HepG2 (cell line): ENCODE measurements around the gene EPB41. TPM values are rescaled to one million over a fixed set of nuclear protein-coding genes. Genes with fewer than 3 reads are reported as not detected.

Source experiments
- ATAC-seq: fragments of 200-7000 bp; cut with Tn5 transposase; 3 replicates; pipeline ENCODE4 v1.9.1; 2020; ENCODE audit warnings: mild to moderate bottlenecking, moderate library complexity
- BruUV-seq: library from RNA; stranded (reverse); fragments of 400-500 nt; replicated peaks from 2 replicates; lab custom pipeline; 2021; lab: Mats Ljungman, UMichigan
- CTCF ChIA-PET: fragments of 300-600 bp; formaldehyde crosslinking; extraction: SDS; loops from one replicate; lab custom pipeline; 2021; ENCODE audit warnings: low total read pairs, inconsistent platforms, low intra/inter-chr PET ratio; lab: Yijun Ruan, JAX
- POLR2A ChIA-PET: fragments of 350-600 bp; sonication (Branson Sonifier 250); formaldehyde crosslinking; loops from one replicate; lab custom pipeline; 2020; ENCODE audit warnings: antibody characterized with exemption, inconsistent platforms; lab: Yijun Ruan, JAX
- DNase-seq: peaks from one replicate; pipeline ENCODE4 v3.0.0-alpha.2; 2015; ENCODE audit warnings: low spot score
- FAIRE-seq: peaks from 3 replicates; lab custom pipeline; 2011; peaks lifted over from hg19 to GRCh38; lab: Jason Lieb, UNC
- H2AFZ ChIP-seq: one replicate; pipeline ENCODE4 v1.6.1; 2011; ENCODE audit warnings: low read length, inconsistent platforms
- H3K27ac ChIP-seq: fragments of 300-600 bp; 3 replicates; pipeline ENCODE4 v1.8.0; 2011; ENCODE audit warnings: mixed run types, mild to moderate bottlenecking, mixed read lengths, low read length, inconsistent platforms; ENCODE audit not compliant: insufficient read depth; ENCODE audit errors: extremely low read length
- H3K27me3 ChIP-seq, 2 experiments: fragments of 200-600 bp in 1 of 2; 2 replicates in 1 of 2; 3 replicates in 1 of 2; pipeline versions ENCODE4 v1.6.0 to v1.8.0; 2011; ENCODE audit warnings: low read length in 2 of 2, mild to moderate bottlenecking in 2 of 2, moderate library complexity in 2 of 2, inconsistent platforms in 1 of 2; ENCODE audit not compliant: insufficient read depth in 2 of 2, control insufficient read depth in 1 of 2
- H3K36me3 ChIP-seq, 2 experiments: fragments of 200-600 bp in 1 of 2; replicated peaks in 1 of 2; 2 replicates in 1 of 2; 3 replicates in 1 of 2; pipeline versions ENCODE4 v1.5.1 to v1.8.0; 2011; ENCODE audit warnings: low read length in 2 of 2, inconsistent platforms in 1 of 2; ENCODE audit not compliant: insufficient read depth in 2 of 2, control insufficient read depth in 1 of 2
- H3K4me1 ChIP-seq: 2 replicates; pipeline ENCODE4 v1.5.1; 2012; ENCODE audit warnings: low read length, inconsistent platforms; ENCODE audit not compliant: insufficient read depth
- H3K4me2 ChIP-seq: 2 replicates; pipeline ENCODE4 v1.6.0; 2011; ENCODE audit warnings: low read depth, low read length, inconsistent platforms
- H3K4me3 ChIP-seq, 3 experiments: fragments of 200-600 bp in 1 of 3; sonication (generic), shearing (Covaris generic) in 1 of 3; replicated peaks in 1 of 3; 2 replicates each; pipeline ENCODE4 v1.5.1; 2011 to 2016; ENCODE audit warnings: low read length in 3 of 3, inconsistent platforms in 2 of 3, low read depth in 2 of 3, mild to moderate bottlenecking in 2 of 3, control low read depth in 1 of 3, mixed read lengths in 1 of 3; ENCODE audit not compliant: insufficient read depth in 1 of 3
- H3K79me2 ChIP-seq: one replicate; pipeline ENCODE4 v1.6.1; 2011; ENCODE audit warnings: low read length, inconsistent platforms; ENCODE audit not compliant: insufficient read depth
- H3K9ac ChIP-seq: 2 replicates; pipeline ENCODE4 v1.6.0; 2011; ENCODE audit warnings: mild to moderate bottlenecking, low read depth, low read length, inconsistent platforms; ENCODE audit not compliant: insufficient read depth
- H3K9me3 ChIP-seq: 2 replicates; pipeline ENCODE4 v1.5.1; 2012; ENCODE audit warnings: mild to moderate bottlenecking, low read length
- H4K20me1 ChIP-seq: 2 replicates; pipeline ENCODE4 v1.6.0; 2011; ENCODE audit warnings: inconsistent platforms, mild to moderate bottlenecking, low read length, moderate library complexity; ENCODE audit not compliant: insufficient read depth
- AHDC1 ChIP-seq: sonication (generic); formaldehyde crosslinking; IDR thresholded peaks from 2 replicates; pipeline ENCODE4 v1.5.1; 2020; ENCODE audit warnings: mild to moderate bottlenecking, missing genetic modification reagents, borderline replicate concordance
- IRF2 ChIP-seq: IDR thresholded peaks from 2 replicates; pipeline ENCODE4 v1.6.1; 2018; ENCODE audit warnings: missing genetic modification reagents, missing compliant biosample characterization
- ZNF329 ChIP-seq: sonication (generic); formaldehyde crosslinking; IDR thresholded peaks from 2 replicates; pipeline ENCODE4 v1.9.0; 2021; ENCODE audit warnings: low read depth, mild to moderate bottlenecking, missing genetic modification reagents
- ZNF44 ChIP-seq: sonication (generic); formaldehyde crosslinking; IDR thresholded peaks from 2 replicates; pipeline ENCODE4 v1.5.1; 2020; ENCODE audit warnings: mild to moderate bottlenecking, missing genetic modification reagents
- ZNF75D ChIP-seq: sonication (generic); formaldehyde crosslinking; IDR thresholded peaks from 2 replicates; pipeline ENCODE4 v1.8.1; 2023; ENCODE audit warnings: missing genetic modification reagents, mild to moderate bottlenecking, borderline replicate concordance
- WGBS: methylation state at CpG from one replicate; pipeline ENCODE4 v1.1.6; 2017; ENCODE audit warnings: low lambda C conversion rate; 5-methylcytosine and 5-hydroxymethylcytosine counted together
- in situ Hi-C: cut with HindIII; loops from 2 replicates; pipeline ENCODE4 v1.10.0; 2017; ENCODE audit warnings: low pct_unique_long_range_greater_than_20kb; ENCODE audit not compliant: extremely low pct_ligation_motif_present
- intact Hi-C: fragments of 100-400 bp; cut with micrococcal nuclease; formaldehyde crosslinking; loops from one replicate; pipeline ENCODE4 v1.10.0; 2022; ENCODE audit not compliant: unreplicated experiment
- polyA plus RNA-seq, 8 experiments: library from polyadenylated mRNA; depleted of rRNA in 3 of 8; stranded (reverse) in 7 of 8; unstranded in 1 of 8; fragments of >200 nt; fragmentation: Illumina TruSeq in 4 of 8; extraction: Trizol in 4 of 8; gene quantifications; 2 replicates each; pipeline versions ENCODE4 v1.2.1 to v1.2.3, GENCODE V29; 2011 to 2016; ENCODE audit warnings: low read depth in 4 of 8, missing spikeins in 1 of 8, mixed read lengths in 1 of 8; ENCODE audit not compliant: insufficient read depth in 1 of 8
- total RNA-seq, 5 experiments: library from RNA; depleted of rRNA; stranded (reverse); fragments of >200 nt; fragmentation: Illumina TruSeq; extraction: Trizol; gene quantifications; 2 replicates each; pipeline ENCODE4 v1.2.3, GENCODE V29; 2016; ENCODE audit warnings: low read depth in 1 of 5

The EPB41 gene
- total and polyA plus RNA-seq, 2 of the 13 experiments (the other 11 are each of a cell fraction or from before 2014, with no cell fraction given) = 34.5 to 46.7 TPM

- no TSS peak for BruUV-seq
- H3K9ac ChIP-seq = no peak overlapping the region
- ATAC-seq (no peak), DNase-seq (no peak), FAIRE-seq (no peak)
- H4K20me1 ChIP-seq = no peaks in the 10 kb centered on the region
- H3K27ac ChIP-seq = no peak overlapping the region
- TF ChIP-seq ZNF44 (no peak), IRF2 (no peak), ZNF329 (no peak), ZNF75D (no peak), AHDC1 (CRISPR knock-in tag) (no peak)
- no peaks in the 10 kb centered on the region for H3K79me2 ChIP-seq
- H2AFZ ChIP-seq = no peak overlapping the region
- in situ Hi-C loops = no loop called here
- H3K9me3 ChIP-seq = no peaks in the 10 kb centered on the region
- WGBS = 37% methylated on average over 10 of the region's 10 CpGs
- H3K4me1 ChIP-seq = peaks cover 6% of the 10 kb centered on the region
- no peak overlapping the region for H3K4me2 ChIP-seq
- POLR2A ChIA-PET = no interaction called here
- CTCF ChIA-PET = no interaction called here
- H3K4me3 ChIP-seq = no peak overlapping the region
- intact Hi-C loops = no loop called here
- H3K27me3 ChIP-seq = peaks cover 0 to 28% of the 10 kb centered on the region in 2 experiments; a peak in 3 of 5 replicates
- no peaks in the 10 kb centered on the region for H3K36me3 ChIP-seq
Observed at GRCh38 chr1:28865997-28866650, 48.2 kb upstream of the EPB41 start.
